HepG2 (cell line): ENCODE results near the gene TBCE. TPM values are rescaled to one million over a fixed set of nuclear protein-coding genes. Genes with fewer than 3 reads are reported as not detected.

Experiments used
- ARHGAP35 ChIP-seq: sonication (generic); formaldehyde crosslinking; IDR thresholded peaks from 2 replicates; pipeline ENCODE4 v1.9.0; 2022; ENCODE audit warnings: mild to moderate bottlenecking, inconsistent platforms, moderate library complexity, missing genetic modification reagents, borderline replicate concordance
- ATRX ChIP-seq: sonication (generic); formaldehyde crosslinking; IDR thresholded peaks from 2 replicates; pipeline ENCODE4 v1.4.0; 2020; ENCODE audit warnings: missing genetic modification reagents, borderline replicate concordance
- ELF4 ChIP-seq: sonication (generic); formaldehyde crosslinking; IDR thresholded peaks from 2 replicates; pipeline ENCODE4 v1.5.0; 2020; ENCODE audit warnings: missing genetic modification reagents, mild to moderate bottlenecking, moderate library complexity, borderline replicate concordance
- HIVEP1 ChIP-seq: sonication (generic); formaldehyde crosslinking; IDR thresholded peaks from 2 replicates; pipeline ENCODE4 v1.4.0; 2020; ENCODE audit warnings: mild to moderate bottlenecking, missing genetic modification reagents
- HNRNPUL1 ChIP-seq: fragments of 200-400 bp; formaldehyde crosslinking; IDR thresholded peaks from 2 replicates; pipeline ENCODE4 v1.6.1; 2017; ENCODE audit warnings: low read depth, mild to moderate bottlenecking, low read length, moderate library complexity
- HOXD1 ChIP-seq: sonication (generic); formaldehyde crosslinking; IDR thresholded peaks from 2 replicates; pipeline ENCODE4 v1.5.0; 2020; ENCODE audit warnings: missing genetic modification reagents
- NCOA1 ChIP-seq: sonication (generic); formaldehyde crosslinking; IDR thresholded peaks from 2 replicates; pipeline ENCODE4 v1.9.0; 2021; ENCODE audit warnings: missing genetic modification reagents
- NCOA2 ChIP-seq: sonication (generic); formaldehyde crosslinking; IDR thresholded peaks from 2 replicates; pipeline ENCODE4 v1.8.0; 2022; ENCODE audit warnings: inconsistent platforms
- NFIB ChIP-seq: sonication (generic); formaldehyde crosslinking; IDR thresholded peaks from 2 replicates; pipeline ENCODE4 v1.9.0; 2021; ENCODE audit warnings: missing genetic modification reagents, mild to moderate bottlenecking, borderline replicate concordance
- NKX3-1 ChIP-seq: sonication (generic); formaldehyde crosslinking; IDR thresholded peaks from 2 replicates; pipeline ENCODE4 v1.5.0; 2020; ENCODE audit warnings: missing genetic modification reagents
- PITX1 ChIP-seq: sonication (generic); formaldehyde crosslinking; IDR thresholded peaks from 2 replicates; pipeline ENCODE4 v1.5.1; 2020; ENCODE audit warnings: mild to moderate bottlenecking, missing genetic modification reagents
- RELA ChIP-seq: sonication (generic); formaldehyde crosslinking; IDR thresholded peaks from 2 replicates; pipeline ENCODE4 v1.4.0; 2020; ENCODE audit warnings: missing genetic modification reagents
- SMYD3 ChIP-seq: sonication (generic); formaldehyde crosslinking; IDR thresholded peaks from 2 replicates; pipeline ENCODE4 v1.8.1; 2023; ENCODE audit warnings: mild to moderate bottlenecking, missing genetic modification reagents
- TARDBP ChIP-seq: sonication (generic); formaldehyde crosslinking; IDR thresholded peaks from 2 replicates; pipeline ENCODE4 v1.8.0; 2022; ENCODE audit warnings: mild to moderate bottlenecking, missing genetic modification reagents
- ZFP36L1 ChIP-seq: sonication (generic); formaldehyde crosslinking; IDR thresholded peaks from 2 replicates; pipeline ENCODE4 v1.8.0; 2022; ENCODE audit warnings: mild to moderate bottlenecking, missing genetic modification reagents, moderate library complexity
- ZNF263 ChIP-seq: sonication (generic); formaldehyde crosslinking; IDR thresholded peaks from 2 replicates; pipeline ENCODE4 v1.4.0; 2020; ENCODE audit warnings: missing genetic modification reagents
- ZNF354B ChIP-seq: sonication (generic); formaldehyde crosslinking; IDR thresholded peaks from 2 replicates; pipeline ENCODE4 v1.8.0; 2022; ENCODE audit warnings: mild to moderate bottlenecking, missing genetic modification reagents
- ZNF510 ChIP-seq: sonication (generic); formaldehyde crosslinking; IDR thresholded peaks from 2 replicates; pipeline ENCODE4 v1.4.0; 2020; ENCODE audit warnings: low read depth, mild to moderate bottlenecking, missing genetic modification reagents
- ZNF530 ChIP-seq: sonication (generic); formaldehyde crosslinking; IDR thresholded peaks from 2 replicates; pipeline ENCODE4 v1.5.0; 2020; ENCODE audit warnings: low read depth, mild to moderate bottlenecking, missing genetic modification reagents
- ZNF773 ChIP-seq: sonication (generic); formaldehyde crosslinking; IDR thresholded peaks from 2 replicates; pipeline ENCODE4 v1.4.0; 2020; ENCODE audit warnings: missing genetic modification reagents, borderline replicate concordance
- ZNF83 ChIP-seq: sonication (generic); formaldehyde crosslinking; IDR thresholded peaks from 2 replicates; pipeline ENCODE4 v1.4.0; 2020; ENCODE audit warnings: missing genetic modification reagents, mild to moderate bottlenecking, borderline replicate concordance
- polyA plus RNA-seq, 8 experiments: library from polyadenylated mRNA; depleted of rRNA in 3 of 8; stranded (reverse) in 7 of 8; unstranded in 1 of 8; fragments of >200 nt; fragmentation: Illumina TruSeq in 4 of 8; extraction: Trizol in 4 of 8; gene quantifications; 2 replicates each; pipeline versions ENCODE4 v1.2.1 to v1.2.3, GENCODE V29; 2011 to 2016; ENCODE audit warnings: low read depth in 4 of 8, missing spikeins in 1 of 8, mixed read lengths in 1 of 8; ENCODE audit not compliant: insufficient read depth in 1 of 8
- total RNA-seq, 5 experiments: library from RNA; depleted of rRNA; stranded (reverse); fragments of >200 nt; fragmentation: Illumina TruSeq; extraction: Trizol; gene quantifications; 2 replicates each; pipeline ENCODE4 v1.2.3, GENCODE V29; 2016; ENCODE audit warnings: low read depth in 1 of 5
- TF ChIP-seq, protein P1 (sequence below): sonication (generic); formaldehyde crosslinking; IDR thresholded peaks from 2 replicates; pipeline ENCODE4 v1.5.1; 2020; ENCODE audit warnings: missing genetic modification reagents, mild to moderate bottlenecking, borderline replicate concordance
- TF ChIP-seq, protein P2 (sequence below): sonication (generic); formaldehyde crosslinking; IDR thresholded peaks from 2 replicates; pipeline ENCODE4 v1.5.0; 2020; ENCODE audit warnings: missing genetic modification reagents, mild to moderate bottlenecking, borderline replicate concordance
- TF ChIP-seq, protein P3 (sequence below): sonication (generic); formaldehyde crosslinking; IDR thresholded peaks from 2 replicates; pipeline ENCODE4 v1.5.0; 2020; ENCODE audit warnings: missing genetic modification reagents, mild to moderate bottlenecking, borderline replicate concordance
- TF ChIP-seq, protein P4 (sequence below): sonication (generic); formaldehyde crosslinking; IDR thresholded peaks from 2 replicates; pipeline ENCODE4 v1.4.0; 2020; ENCODE audit warnings: missing genetic modification reagents

TBCE gene
- total and polyA plus RNA-seq, 2 of the 13 experiments (the other 11 are each of a cell fraction or from before 2014, with no cell fraction given) = 25.6 to 31.1 TPM

DNA sequence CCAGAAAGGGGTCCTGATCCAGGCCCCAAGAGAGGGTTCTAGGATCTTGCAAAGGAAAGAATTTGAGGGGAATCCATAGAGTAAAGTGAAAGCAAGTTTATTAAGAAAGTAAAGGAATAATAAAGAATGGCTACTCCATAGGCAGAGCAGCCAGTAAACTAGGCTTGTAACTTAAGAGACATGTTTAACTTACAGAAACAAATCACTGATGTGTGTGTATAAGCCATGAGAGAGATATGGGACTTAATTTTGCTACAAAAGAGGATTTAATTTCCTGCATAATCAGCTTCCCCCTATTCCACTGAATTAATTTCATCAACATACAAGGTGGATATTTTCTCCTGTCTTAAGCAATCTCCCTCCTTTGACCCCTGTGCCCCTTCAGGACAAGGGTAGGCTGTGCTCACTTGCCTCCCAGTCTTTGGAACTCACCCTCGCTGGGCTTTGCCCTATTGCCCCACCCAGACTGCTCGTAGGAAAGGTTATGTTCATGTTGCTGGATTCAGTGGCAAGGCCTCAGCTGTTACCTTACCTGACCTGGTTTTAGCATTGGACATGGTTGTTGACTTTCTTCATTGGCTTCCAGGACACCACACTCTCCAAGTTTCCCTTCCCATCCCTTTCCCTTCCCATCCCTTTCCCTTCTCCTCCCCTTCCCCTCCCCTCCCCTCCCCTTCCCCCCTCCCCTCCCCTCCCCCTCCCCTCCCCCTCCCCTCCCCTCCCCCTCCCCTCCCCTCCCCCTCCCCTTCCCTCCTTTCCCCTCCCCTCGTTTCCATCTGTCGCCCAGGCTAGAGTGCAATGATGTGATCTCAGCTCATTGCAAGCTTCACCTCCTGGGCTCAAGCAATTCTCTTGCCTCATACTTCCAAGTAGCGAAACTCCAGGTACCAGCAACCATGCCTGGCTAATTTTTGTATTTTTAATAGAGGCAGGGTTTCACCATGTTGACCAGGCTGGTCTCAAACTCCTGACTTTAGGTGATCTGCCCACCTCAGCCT, 44.6 kb downstream of the TBCE start (continued):
- TF ChIP-seq, protein P1, sequence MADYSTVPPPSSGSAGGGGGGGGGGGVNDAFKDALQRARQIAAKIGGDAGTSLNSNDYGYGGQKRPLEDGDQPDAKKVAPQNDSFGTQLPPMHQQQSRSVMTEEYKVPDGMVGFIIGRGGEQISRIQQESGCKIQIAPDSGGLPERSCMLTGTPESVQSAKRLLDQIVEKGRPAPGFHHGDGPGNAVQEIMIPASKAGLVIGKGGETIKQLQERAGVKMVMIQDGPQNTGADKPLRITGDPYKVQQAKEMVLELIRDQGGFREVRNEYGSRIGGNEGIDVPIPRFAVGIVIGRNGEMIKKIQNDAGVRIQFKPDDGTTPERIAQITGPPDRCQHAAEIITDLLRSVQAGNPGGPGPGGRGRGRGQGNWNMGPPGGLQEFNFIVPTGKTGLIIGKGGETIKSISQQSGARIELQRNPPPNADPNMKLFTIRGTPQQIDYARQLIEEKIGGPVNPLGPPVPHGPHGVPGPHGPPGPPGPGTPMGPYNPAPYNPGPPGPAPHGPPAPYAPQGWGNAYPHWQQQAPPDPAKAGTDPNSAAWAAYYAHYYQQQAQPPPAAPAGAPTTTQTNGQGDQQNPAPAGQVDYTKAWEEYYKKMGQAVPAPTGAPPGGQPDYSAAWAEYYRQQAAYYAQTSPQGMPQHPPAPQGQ = no peak
- no peak for TF ChIP-seq NKX3-1
- no peak for TF ChIP-seq ATRX (CRISPR knock-in tag)
- TF ChIP-seq ARHGAP35 (CRISPR knock-in tag) = no peak
- TF ChIP-seq ZFP36L1 (CRISPR knock-in tag) = no peak
- no peak for TF ChIP-seq HNRNPUL1
- peak; percentile 72; the same call in 1 of the 2 replicates for TF ChIP-seq TARDBP
- TF ChIP-seq ZNF510 (CRISPR knock-in tag) = no peak
- peak; percentile 57; the same call in 1 of the 2 replicates for TF ChIP-seq PITX1 (CRISPR knock-in tag)
- TF ChIP-seq, protein P2, sequence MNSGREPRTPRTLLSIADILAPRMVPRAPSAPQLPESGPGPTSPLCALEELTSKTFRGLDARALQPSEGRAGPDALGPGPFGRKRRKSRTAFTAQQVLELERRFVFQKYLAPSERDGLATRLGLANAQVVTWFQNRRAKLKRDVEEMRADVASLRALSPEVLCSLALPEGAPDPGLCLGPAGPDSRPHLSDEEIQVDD (CRISPR knock-in tag) = no peak
- TF ChIP-seq ZNF83 (CRISPR knock-in tag) = no peak
- TF ChIP-seq ZNF354B (CRISPR knock-in tag) = no peak
- no peak for TF ChIP-seq HOXD1 (CRISPR knock-in tag)
- TF ChIP-seq HIVEP1 (CRISPR knock-in tag) = no peak
- TF ChIP-seq, protein P3, sequence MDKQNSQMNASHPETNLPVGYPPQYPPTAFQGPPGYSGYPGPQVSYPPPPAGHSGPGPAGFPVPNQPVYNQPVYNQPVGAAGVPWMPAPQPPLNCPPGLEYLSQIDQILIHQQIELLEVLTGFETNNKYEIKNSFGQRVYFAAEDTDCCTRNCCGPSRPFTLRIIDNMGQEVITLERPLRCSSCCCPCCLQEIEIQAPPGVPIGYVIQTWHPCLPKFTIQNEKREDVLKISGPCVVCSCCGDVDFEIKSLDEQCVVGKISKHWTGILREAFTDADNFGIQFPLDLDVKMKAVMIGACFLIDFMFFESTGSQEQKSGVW (CRISPR knock-in tag) = no peak
- no peak for TF ChIP-seq RELA
- TF ChIP-seq NCOA2 = peak; percentile 76
- TF ChIP-seq, protein P4, sequence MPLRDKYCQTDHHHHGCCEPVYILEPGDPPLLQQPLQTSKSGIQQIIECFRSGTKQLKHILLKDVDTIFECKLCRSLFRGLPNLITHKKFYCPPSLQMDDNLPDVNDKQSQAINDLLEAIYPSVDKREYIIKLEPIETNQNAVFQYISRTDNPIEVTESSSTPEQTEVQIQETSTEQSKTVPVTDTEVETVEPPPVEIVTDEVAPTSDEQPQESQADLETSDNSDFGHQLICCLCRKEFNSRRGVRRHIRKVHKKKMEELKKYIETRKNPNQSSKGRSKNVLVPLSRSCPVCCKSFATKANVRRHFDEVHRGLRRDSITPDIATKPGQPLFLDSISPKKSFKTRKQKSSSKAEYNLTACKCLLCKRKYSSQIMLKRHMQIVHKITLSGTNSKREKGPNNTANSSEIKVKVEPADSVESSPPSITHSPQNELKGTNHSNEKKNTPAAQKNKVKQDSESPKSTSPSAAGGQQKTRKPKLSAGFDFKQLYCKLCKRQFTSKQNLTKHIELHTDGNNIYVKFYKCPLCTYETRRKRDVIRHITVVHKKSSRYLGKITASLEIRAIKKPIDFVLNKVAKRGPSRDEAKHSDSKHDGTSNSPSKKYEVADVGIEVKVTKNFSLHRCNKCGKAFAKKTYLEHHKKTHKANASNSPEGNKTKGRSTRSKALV (CRISPR knock-in tag) = no peak
- TF ChIP-seq ZNF263 = no peak
- TF ChIP-seq NFIB = no peak
- TF ChIP-seq NCOA1 (CRISPR knock-in tag) = no peak
- no peak for TF ChIP-seq ELF4 (CRISPR knock-in tag)
- TF ChIP-seq ZNF773 (CRISPR knock-in tag) = no peak
- TF ChIP-seq SMYD3 (CRISPR knock-in tag) = peak; percentile 19; the same call in 1 of the 2 replicates
- TF ChIP-seq ZNF530 = no peak
